CD4-positive, alpha-beta T cell treated with Interleukin-17A for 1 hour (primary cell): Measurements from ENCODE around the gene SKIDA1.
"Not testable (repeated sequence)": the region's sequence is repeated elsewhere in the genome, so short reads cannot be mapped to it uniquely, and the experiment has no call there.

ENCODE experiments used
- DNase-seq: peaks from one replicate; pipeline ENCODE4 v3.0.0-alpha.2; 2020

The SKIDA1 gene

GRCh38 chr10:21525367-21526187, at the start of gene SKIDA1:
SKIDA1 (minus strand) TSS chr10:21525682; CDS start chr10:21517822, 7,860 bp downstream.
- peak; percentile 69 for DNase-seq

- not testable (repeated sequence) for DNase-seq
Observed at GRCh38 chr10:21574514-21574913, 49.0 kb upstream of the SKIDA1 start.

- DNase-seq, result no peak
Observed at GRCh38 chr10:21572578-21572977, 47.1 kb upstream of the SKIDA1 start.

GRCh38 chr10:21570761-21571521, 45.5 kb upstream of the SKIDA1 start:
- no peak for DNase-seq

- DNase-seq, result not testable (repeated sequence)
Observed at GRCh38 chr10:21558984-21559383, 33.5 kb upstream of the SKIDA1 start.

GRCh38 chr10:21556527-21556926, 31.0 kb upstream of the SKIDA1 start:
- DNase-seq, result no peak

GRCh38 chr10:21552638-21553037, 27.2 kb upstream of the SKIDA1 start:
- no peak for DNase-seq

- no peak for DNase-seq
Observed at GRCh38 chr10:21547246-21547645, 21.8 kb upstream of the SKIDA1 start.

GRCh38 chr10:21540701-21541100, 15.2 kb upstream of the SKIDA1 start:
- DNase-seq, result not testable (repeated sequence)

GRCh38 chr10:21536874-21537273, 11.4 kb upstream of the SKIDA1 start:
- DNase-seq, result no peak

- not testable (repeated sequence) for DNase-seq
Observed at GRCh38 chr10:21535976-21536375, 10.5 kb upstream of the SKIDA1 start.

GRCh38 chr10:21535494-21535965, 10.0 kb upstream of the SKIDA1 start:
- no peak for DNase-seq

GRCh38 chr10:21534604-21535493, 9.4 kb upstream of the SKIDA1 start:
- peak; percentile 57 for DNase-seq

- DNase-seq, result no peak
Observed at GRCh38 chr10:21534280-21534586, 8.8 kb upstream of the SKIDA1 start.

- peak; percentile 94 for DNase-seq
Observed at GRCh38 chr10:21533467-21534279, 8.2 kb upstream of the SKIDA1 start, which contains the start of gene MLLT10. MLLT10 (plus strand) TSS chr10:21534232; CDS start chr10:21534645, 413 bp downstream.

- DNase-seq, result no peak
Observed at GRCh38 chr10:21532694-21533466, 7.4 kb upstream of the SKIDA1 start.

- no peak for DNase-seq
Observed at GRCh38 chr10:21531164-21531563, 5.7 kb upstream of the SKIDA1 start.

GRCh38 chr10:21530641-21531040, 5.2 kb upstream of the SKIDA1 start:
- DNase-seq, result no peak

GRCh38 chr10:21530168-21530567, 4.7 kb upstream of the SKIDA1 start:
- no peak for DNase-seq

- DNase-seq, result no peak
Observed at GRCh38 chr10:21529032-21529910, 3.8 kb upstream of the SKIDA1 start.
